Loucy (cell line): Measurements from ENCODE around the gene PRKD2.

ENCODE experiments used
- CTCF ChIP-seq: fragments of 200-600 bp; sonication (generic); conservative IDR thresholded peaks from 2 replicates; pipeline ENCODE4 v1.5.1; 2014; ENCODE audit warnings: mild to moderate bottlenecking, antibody characterized with exemption, low read length
- EZH2phosphoT487 ChIP-seq: fragments of 200-600 bp; IDR thresholded peaks from 2 replicates; pipeline ENCODE4 v1.6.1; 2018; ENCODE audit warnings: antibody characterized with exemption, mild to moderate bottlenecking, moderate library complexity, borderline replicate concordance

GRCh38 chr19:46722004-46722380 lies 5.1 kb upstream of the PRKD2 start:
- no peak for TF ChIP-seq CTCF
- no peak for TF ChIP-seq EZH2phosphoT487
